Sigmoid colon (tissue), 3 donors: ENCODE results near the gene UBE2E1.

Experiments
- CTCF ChIP-seq, 4 experiments: fragments of 450-650 bp in 3 of 4; fragments of 200-600 bp in 1 of 4; IDR thresholded peaks; one replicate each; pipeline ENCODE4 v1.5.1; 2016 to 2019; ENCODE audit warnings: antibody characterized with exemption in 4 of 4, mild to moderate bottlenecking in 3 of 4, moderate library complexity in 2 of 4
- POLR2A ChIP-seq, 2 donors: fragments of 450-650 bp; IDR thresholded peaks; one replicate each; pipeline ENCODE4 v1.6.1; 2016; ENCODE audit warnings: antibody characterized with exemption in 2 of 2, mild to moderate bottlenecking in 2 of 2, moderate library complexity in 2 of 2

- TF ChIP-seq POLR2A (IDR thresholded peaks at IDR 0.05) (no peak), CTCF (IDR thresholded peaks at IDR 0.05) (no peak)
Measured at GRCh38 chr3:23909341-23909740, 103.6 kb downstream of the UBE2E1 start.
